IMR-90 (cell line): ENCODE measurements around the gene NT5M. TPM values are rescaled to one million over a fixed set of nuclear protein-coding genes. Genes with fewer than 3 reads are reported as not detected.
A peak's percentile ranks its signal among the peaks of the same experiment; 100 is the strongest.
"Not testable (repeated sequence)": the region's sequence is repeated elsewhere in the genome, so short reads cannot be mapped to it uniquely, and the experiment has no call there.

Experiments used
- ATAC-seq: fragments of 200-7000 bp; cut with Tn5 transposase; 2 replicates; pipeline ENCODE4 v1.9.1; 2020; ENCODE audit warnings: low read depth, mild to moderate bottlenecking, moderate library complexity
- BruUV-seq: library from RNA; stranded (reverse); fragments of 400-500 nt; replicated peaks from 2 replicates; lab custom pipeline; 2021; lab: Mats Ljungman, UMichigan
- CTCF ChIA-PET: fragments of 300-600 bp; formaldehyde crosslinking; extraction: SDS; loops from one replicate; lab custom pipeline; 2021; ENCODE audit warnings: antibody characterized with exemption; lab: Yijun Ruan, JAX
- POLR2A ChIA-PET: fragments of 300-600 bp; sonication (Branson Sonifier 250); formaldehyde crosslinking; loops from one replicate; lab custom pipeline; 2022; ENCODE audit warnings: antibody characterized with exemption; ENCODE audit not compliant: unreplicated experiment; lab: Charles Lee
- DNase-seq: peaks from one replicate; pipeline ENCODE4 v3.0.0; 2013
- H2AFZ ChIP-seq: replicated peaks from 2 replicates; pipeline ENCODE3; 2013; ENCODE audit warnings: low read length, mild to moderate bottlenecking; ENCODE audit not compliant: poor library complexity
- H2AK5ac ChIP-seq: 2 replicates; pipeline ENCODE4 v1.6.1; 2013; ENCODE audit warnings: low read depth, low read length, inconsistent platforms
- H2AK9ac ChIP-seq: replicated peaks from 2 replicates; pipeline ENCODE3; 2013; ENCODE audit warnings: mild to moderate bottlenecking, low read depth, low read length, moderate library complexity; ENCODE audit not compliant: poor library complexity
- H2BK120ac ChIP-seq: 2 replicates; pipeline ENCODE4 v1.6.1; 2013; ENCODE audit warnings: low read depth, low read length, inconsistent platforms
- H2BK15ac ChIP-seq: 3 replicates; pipeline ENCODE4 v1.6.1; 2013; ENCODE audit warnings: low read depth, low read length, inconsistent platforms
- H2BK20ac ChIP-seq: 2 replicates; pipeline ENCODE4 v1.6.1; 2013; ENCODE audit warnings: low read depth, mild to moderate bottlenecking, inconsistent platforms, low read length, moderate library complexity
- H2BK5ac ChIP-seq: 2 replicates; pipeline ENCODE4 v1.6.1; 2013; ENCODE audit warnings: mild to moderate bottlenecking, low read depth, low read length, inconsistent platforms; ENCODE audit not compliant: poor library complexity, severe bottlenecking
- H3K14ac ChIP-seq: replicated peaks from 2 replicates; pipeline ENCODE4 v1.6.1; 2013; ENCODE audit warnings: low read depth, low read length, inconsistent platforms
- H3K18ac ChIP-seq: 2 replicates; pipeline ENCODE4 v1.6.1; 2013; ENCODE audit warnings: low read depth, low read length, control low read depth
- H3K23ac ChIP-seq: 2 replicates; pipeline ENCODE4 v1.6.1; 2013; ENCODE audit warnings: low read depth, low read length, inconsistent platforms
- H3K27ac ChIP-seq: 2 replicates; pipeline ENCODE4 v1.5.1; 2013; ENCODE audit warnings: mild to moderate bottlenecking, control low read depth, low read length; ENCODE audit not compliant: insufficient read depth
- H3K27me3 ChIP-seq: 2 replicates; pipeline ENCODE4 v1.6.1; 2013; ENCODE audit warnings: low read length; ENCODE audit not compliant: control insufficient read depth, insufficient read depth
- H3K36me3 ChIP-seq: 2 replicates; pipeline ENCODE4 v1.6.1; 2013; ENCODE audit warnings: low read length, mixed read lengths; ENCODE audit not compliant: control insufficient read depth, insufficient read depth
- H3K4ac ChIP-seq: 2 replicates; pipeline ENCODE4 v1.6.1; 2013; ENCODE audit warnings: low read depth, low read length, inconsistent platforms
- H3K4me1 ChIP-seq: 2 replicates; pipeline ENCODE4 v1.6.1; 2013; ENCODE audit warnings: low read length, mixed read lengths; ENCODE audit not compliant: control insufficient read depth, insufficient read depth
- H3K4me2 ChIP-seq: 2 replicates; pipeline ENCODE4 v1.6.1; 2013; ENCODE audit warnings: low read depth, mild to moderate bottlenecking, control low read depth, low read length, moderate library complexity
- H3K4me3 ChIP-seq: 2 replicates; pipeline ENCODE4 v1.5.1; 2013; ENCODE audit warnings: low read depth, mild to moderate bottlenecking, control low read depth, low read length, moderate library complexity; ENCODE audit not compliant: insufficient read depth
- H3K56ac ChIP-seq: 2 replicates; pipeline ENCODE4 v1.6.1; 2013; ENCODE audit warnings: low read length, inconsistent platforms; ENCODE audit not compliant: insufficient read depth; ENCODE audit errors: extremely low read depth
- H3K79me1 ChIP-seq, 2 experiments: 2 replicates each; pipeline ENCODE4 v1.6.1; 2013; ENCODE audit warnings: low read length in 2 of 2, inconsistent platforms in 1 of 2, low read depth in 1 of 2
- H3K9ac ChIP-seq: 2 replicates; pipeline ENCODE4 v1.6.1; 2013; ENCODE audit warnings: low read depth, low read length, control low read depth
- H3K9me1 ChIP-seq: 2 replicates; pipeline ENCODE4 v1.6.1; 2013; ENCODE audit warnings: low read length, inconsistent platforms; ENCODE audit not compliant: insufficient read depth
- H3K9me3 ChIP-seq: 2 replicates; pipeline ENCODE4 v1.6.1; 2013; ENCODE audit warnings: low read length; ENCODE audit not compliant: control insufficient read depth, insufficient read depth
- H4K20me1 ChIP-seq: 2 replicates; pipeline ENCODE4 v1.6.1; 2013; ENCODE audit warnings: low read length, inconsistent platforms; ENCODE audit not compliant: insufficient read depth
- H4K5ac ChIP-seq: 2 replicates; pipeline ENCODE4 v1.6.1; 2013; ENCODE audit warnings: mild to moderate bottlenecking, low read depth, low read length, control low read depth
- H4K8ac ChIP-seq, 2 experiments: 2 replicates each; pipeline ENCODE4 v1.6.1; 2013; ENCODE audit warnings: low read depth in 2 of 2, low read length in 2 of 2, control low read depth in 1 of 2, inconsistent platforms in 1 of 2
- H4K91ac ChIP-seq: 2 replicates; pipeline ENCODE4 v1.6.1; 2013; ENCODE audit warnings: low read depth, low read length, inconsistent platforms; ENCODE audit not compliant: insufficient read depth
- WGBS, 2 experiments: methylation state at CpG; one replicate each; pipeline versions ENCODE4 v1.1.5 to v1.1.7; 2013; ENCODE audit warnings: missing lambda C conversion rate in 2 of 2; ENCODE audit not compliant: insufficient read length in 1 of 2; ENCODE audit errors: extremely low coverage in 2 of 2; 5-methylcytosine and 5-hydroxymethylcytosine counted together
- dilution Hi-C: fragments of 300-500 bp; cut with HindIII; formaldehyde crosslinking; loops from one replicate; pipeline ENCODE4 v1.14.3; 2018; ENCODE audit warnings: low sequenced_read_pairs; ENCODE audit not compliant: unreplicated experiment
- in situ Hi-C: fragments of 300-500 bp; cut with MboI; formaldehyde crosslinking; loops from 3 replicates; pipeline ENCODE4 v1.14.3; 2019; ENCODE audit warnings: low sequenced_read_pairs, inconsistent platforms, mixed read lengths
- intact Hi-C: fragments of 100-400 bp; cut with micrococcal nuclease; formaldehyde crosslinking; loops from 2 replicates; pipeline ENCODE4 v1.10.0; 2022
- polyA plus RNA-seq, 3 experiments: library from polyadenylated mRNA; depleted of rRNA; stranded (reverse); fragments of >200 nt; gene quantifications; 2 replicates each; pipeline ENCODE4 v1.2.3, GENCODE V29; 2012; ENCODE audit warnings: low replicate concordance in 1 of 3
- total RNA-seq: library from RNA; depleted of rRNA; stranded (reverse); fragments of >200 nt; gene quantifications from 2 replicates; pipeline ENCODE4 v1.2.3, GENCODE V29; 2012

The NT5M gene
- total and polyA plus RNA-seq, 2 of the 4 experiments (the other 2 are of a cell fraction) = 0.18 to 0.32 TPM

DNA sequence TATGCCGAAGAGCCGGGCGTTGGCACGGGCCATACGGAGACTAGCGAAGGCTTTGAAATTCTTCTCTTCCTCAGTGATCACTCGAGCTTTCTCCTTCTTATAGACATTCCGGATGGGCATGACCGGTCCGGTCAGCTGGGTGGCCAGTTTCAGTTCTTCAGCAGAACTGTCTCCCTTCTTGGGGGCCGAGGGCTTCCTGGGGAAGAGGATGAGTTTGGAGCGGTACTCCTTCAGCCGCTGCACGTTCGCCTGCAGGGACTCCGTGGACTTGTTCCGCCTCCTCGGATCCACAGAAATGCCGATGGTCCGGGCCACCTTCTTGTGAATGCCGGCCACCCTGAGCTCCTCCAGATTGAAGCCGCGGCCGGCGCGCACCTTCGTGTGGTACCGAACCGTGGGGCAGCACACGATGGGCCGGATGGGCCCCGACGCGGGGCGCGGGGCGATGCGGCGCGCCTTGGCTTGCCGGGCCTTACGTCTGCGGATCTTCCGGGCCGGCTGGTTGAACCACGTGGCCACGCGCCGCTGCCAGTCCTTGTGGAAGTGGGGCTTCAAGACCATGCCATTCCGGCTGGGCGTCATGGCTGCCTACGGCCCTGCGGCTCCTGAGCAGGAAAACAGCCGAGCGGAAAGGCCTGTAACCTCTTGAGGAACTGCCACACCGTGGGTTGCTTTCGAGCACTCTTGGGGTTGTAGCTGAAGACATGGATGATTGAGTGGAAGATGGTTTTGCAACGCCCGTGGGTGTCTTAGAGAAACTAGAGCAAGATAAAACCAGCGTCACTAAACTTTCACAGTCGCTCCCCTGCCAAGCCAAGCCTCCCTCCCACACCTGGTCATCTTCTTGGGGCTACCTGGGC, 80.5 kb downstream of the NT5M start:
- BruUV-seq = TSS peak; percentile 57
- not testable (repeated sequence) for H3K79me1 ChIP-seq

More for the DNA sequence above, 80.5 kb downstream of the NT5M start:
- H3K23ac ChIP-seq, H2AK9ac ChIP-seq, H2BK20ac ChIP-seq, H2BK5ac ChIP-seq, H2AK5ac ChIP-seq, H3K9me3 ChIP-seq, dilution Hi-C loops, H4K8ac ChIP-seq, H3K4me1 ChIP-seq, H4K20me1 ChIP-seq, H2BK15ac ChIP-seq, H3K56ac ChIP-seq, DNase-seq, H4K91ac ChIP-seq, H3K18ac ChIP-seq, in situ Hi-C loops, H2BK120ac ChIP-seq, ATAC-seq, POLR2A ChIA-PET, H3K9me1 ChIP-seq, H3K9ac ChIP-seq, H3K4ac ChIP-seq, H3K14ac ChIP-seq, H3K27ac ChIP-seq, H3K36me3 ChIP-seq, H2AFZ ChIP-seq, intact Hi-C loops, H3K4me2 ChIP-seq, H3K4me3 ChIP-seq, H4K5ac ChIP-seq, CTCF ChIA-PET: not testable (repeated sequence)
- WGBS, 2 experiments = 94% methylated on average over 32 of the region's 61 CpGs; no CpG with 5 or more reads in 1 of the 2 experiments
- peaks cover 51% of the 10 kb centered on the region for H3K27me3 ChIP-seq
